HEK293 (cell line): ENCODE results near the gene TPM2.

Experiments used
- CTCF ChIA-PET: fragments of 350-600 bp; formaldehyde crosslinking; extraction: SDS; loops from one replicate; lab custom pipeline; 2021; ENCODE audit warnings: antibody characterized with exemption; lab: Yijun Ruan, JAX
- POLR2A ChIA-PET: fragments of 300-600 bp; formaldehyde crosslinking; extraction: SDS; loops from one replicate; lab custom pipeline; 2020; ENCODE audit warnings: antibody characterized with exemption, inconsistent platforms; lab: Yijun Ruan, JAX
- H3K27ac ChIP-seq: fragments of 200-500 bp; sonication (Bioruptor generic); 2 replicates; pipeline ENCODE4 v1.5.1; 2014; ENCODE audit warnings: low read depth, low read length, control low read depth, inconsistent platforms; ENCODE audit errors: extremely low read depth
- H3K36me3 ChIP-seq, 2 experiments: fragments of 200-500 bp in 1 of 2; sonication (Bioruptor generic) in 1 of 2; 1 replicate in 1 of 2; 2 replicates in 1 of 2; pipeline ENCODE4 v1.5.1; 2014 to 2017; ENCODE audit warnings: inconsistent platforms in 2 of 2, low read length in 2 of 2; ENCODE audit not compliant: control insufficient read depth in 2 of 2, insufficient read depth in 1 of 2
- H3K4me1 ChIP-seq: fragments of 200-500 bp; sonication (Bioruptor generic); 2 replicates; pipeline ENCODE4 v1.5.1; 2014; ENCODE audit warnings: mild to moderate bottlenecking, low read length, inconsistent platforms; ENCODE audit not compliant: control insufficient read depth, insufficient read depth
- H3K4me3 ChIP-seq: 2 replicates; pipeline ENCODE4 v1.5.1; 2011; ENCODE audit warnings: low read depth, mild to moderate bottlenecking, control low read depth, low read length, moderate library complexity
- H3K9me3 ChIP-seq: fragments of 200-500 bp; sonication (Bioruptor generic); 2 replicates; pipeline ENCODE4 v1.5.1; 2014; ENCODE audit warnings: low read depth, low read length, inconsistent platforms; ENCODE audit not compliant: control insufficient read depth, insufficient read depth
- FEZF1 ChIP-seq: fragments of 450-650 bp; formaldehyde crosslinking; IDR thresholded peaks from 2 replicates; pipeline ENCODE4 v1.5.1; 2016; ENCODE audit warnings: missing biosample characterization, missing genetic modification characterization
- GLIS2 ChIP-seq: fragments of 450-650 bp; formaldehyde crosslinking; IDR thresholded peaks from 2 replicates; pipeline ENCODE4 v1.5.1; 2016; ENCODE audit warnings: missing biosample characterization, missing genetic modification characterization
- KLF9 ChIP-seq: fragments of 450-650 bp; formaldehyde crosslinking; IDR thresholded peaks from 2 replicates; pipeline ENCODE4 v1.5.1; 2016; ENCODE audit warnings: missing biosample characterization, missing genetic modification characterization, low read depth
- OSR2 ChIP-seq: fragments of 450-650 bp; formaldehyde crosslinking; IDR thresholded peaks from 2 replicates; pipeline ENCODE4 v1.5.1; 2016; ENCODE audit warnings: missing biosample characterization, missing genetic modification characterization
- ZBTB20 ChIP-seq: fragments of 450-650 bp; formaldehyde crosslinking; IDR thresholded peaks from 2 replicates; pipeline ENCODE4 v1.5.1; 2016; ENCODE audit warnings: missing biosample characterization, missing genetic modification characterization
- ZNF114 ChIP-seq: fragments of 450-650 bp; formaldehyde crosslinking; IDR thresholded peaks from 2 replicates; pipeline ENCODE4 v1.5.0; 2017; ENCODE audit warnings: missing biosample characterization, missing genetic modification characterization
- ZNF132 ChIP-seq: fragments of 450-650 bp; formaldehyde crosslinking; IDR thresholded peaks from 2 replicates; pipeline ENCODE4 v1.5.1; 2017; ENCODE audit warnings: missing biosample characterization, missing genetic modification characterization, borderline replicate concordance
- ZNF354C ChIP-seq: fragments of 450-650 bp; formaldehyde crosslinking; IDR thresholded peaks from 2 replicates; pipeline ENCODE4 v1.5.1; 2016; ENCODE audit warnings: missing biosample characterization, missing genetic modification characterization, low read depth, borderline replicate concordance
- ZNF701 ChIP-seq: fragments of 450-650 bp; formaldehyde crosslinking; IDR thresholded peaks from 2 replicates; pipeline ENCODE4 v1.5.1; 2016; ENCODE audit warnings: missing biosample characterization, missing genetic modification characterization
- ZNF747 ChIP-seq: fragments of 450-650 bp; formaldehyde crosslinking; IDR thresholded peaks from 2 replicates; pipeline ENCODE4 v1.5.1; 2016; ENCODE audit warnings: missing biosample characterization, missing genetic modification characterization
- ZNF792 ChIP-seq: fragments of 450-650 bp; formaldehyde crosslinking; IDR thresholded peaks from 2 replicates; pipeline ENCODE4 v1.5.1; 2016; ENCODE audit warnings: missing biosample characterization, missing genetic modification characterization
- TF ChIP-seq, protein P1 (sequence below): fragments of 450-650 bp; formaldehyde crosslinking; conservative IDR thresholded peaks from 2 replicates; pipeline ENCODE4 v1.5.1; 2016; ENCODE audit warnings: low read depth, missing biosample characterization, missing genetic modification characterization
- TF ChIP-seq, protein P2 (sequence below): fragments of 450-650 bp; IDR thresholded peaks from 2 replicates; pipeline ENCODE4 v1.5.1; 2018; ENCODE audit warnings: missing biosample characterization, mild to moderate bottlenecking, missing genetic modification characterization
- TF ChIP-seq, protein P3 (sequence below): fragments of 450-650 bp; formaldehyde crosslinking; IDR thresholded peaks from 2 replicates; pipeline ENCODE4 v1.5.1; 2016; ENCODE audit warnings: missing biosample characterization, missing genetic modification characterization, low read depth
- TF ChIP-seq, protein P4 (sequence below): fragments of 450-650 bp; formaldehyde crosslinking; IDR thresholded peaks from 2 replicates; pipeline ENCODE4 v1.5.1; 2016; ENCODE audit warnings: missing biosample characterization, missing genetic modification characterization
- TF ChIP-seq, protein P5 (sequence below): fragments of 450-650 bp; formaldehyde crosslinking; IDR thresholded peaks from 2 replicates; pipeline ENCODE4 v1.5.1; 2016; ENCODE audit warnings: missing biosample characterization, missing genetic modification characterization
- TF ChIP-seq, protein P6 (sequence below): fragments of 450-650 bp; formaldehyde crosslinking; IDR thresholded peaks from 2 replicates; pipeline ENCODE4 v1.5.1; 2016; ENCODE audit warnings: missing biosample characterization, missing genetic modification characterization
- TF ChIP-seq, protein P7 (sequence below): fragments of 450-650 bp; formaldehyde crosslinking; IDR thresholded peaks from 2 replicates; pipeline ENCODE4 v1.5.1; 2016; ENCODE audit warnings: missing biosample characterization, missing genetic modification characterization

Gene TPM2

DNA sequence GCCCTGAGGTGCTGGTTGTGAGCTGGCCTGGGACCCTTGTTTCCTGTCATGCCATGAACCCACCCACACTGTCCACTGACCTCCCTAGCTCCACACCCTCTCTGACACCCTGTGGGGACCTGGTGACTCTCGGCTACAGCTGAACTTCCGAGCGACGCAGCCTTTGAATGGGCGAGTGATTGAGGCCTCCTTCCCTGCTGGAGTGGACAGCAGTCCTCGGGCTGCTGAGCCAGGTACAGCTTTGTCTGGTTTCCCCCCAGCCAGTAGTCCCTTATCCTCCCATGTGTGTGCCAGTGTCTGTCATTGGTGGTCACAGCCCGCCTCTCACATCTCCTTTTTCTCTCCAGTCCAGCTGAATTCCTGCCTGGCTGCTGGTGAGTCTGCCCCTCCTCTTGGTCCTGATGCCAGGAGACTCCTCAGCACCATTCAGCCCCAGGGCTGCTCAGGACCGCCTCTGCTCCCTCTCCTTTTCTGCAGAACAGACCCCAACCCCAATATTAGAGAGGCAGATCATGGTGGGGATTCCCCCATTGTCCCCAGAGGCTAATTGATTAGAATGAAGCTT lies 9.9 kb downstream of the TPM2 start (continued):
- no peak for TF ChIP-seq ZNF792 (tag by site-specific recombination)
- no peak for TF ChIP-seq ZNF701 (tag by site-specific recombination)
- TF ChIP-seq, protein P1, sequence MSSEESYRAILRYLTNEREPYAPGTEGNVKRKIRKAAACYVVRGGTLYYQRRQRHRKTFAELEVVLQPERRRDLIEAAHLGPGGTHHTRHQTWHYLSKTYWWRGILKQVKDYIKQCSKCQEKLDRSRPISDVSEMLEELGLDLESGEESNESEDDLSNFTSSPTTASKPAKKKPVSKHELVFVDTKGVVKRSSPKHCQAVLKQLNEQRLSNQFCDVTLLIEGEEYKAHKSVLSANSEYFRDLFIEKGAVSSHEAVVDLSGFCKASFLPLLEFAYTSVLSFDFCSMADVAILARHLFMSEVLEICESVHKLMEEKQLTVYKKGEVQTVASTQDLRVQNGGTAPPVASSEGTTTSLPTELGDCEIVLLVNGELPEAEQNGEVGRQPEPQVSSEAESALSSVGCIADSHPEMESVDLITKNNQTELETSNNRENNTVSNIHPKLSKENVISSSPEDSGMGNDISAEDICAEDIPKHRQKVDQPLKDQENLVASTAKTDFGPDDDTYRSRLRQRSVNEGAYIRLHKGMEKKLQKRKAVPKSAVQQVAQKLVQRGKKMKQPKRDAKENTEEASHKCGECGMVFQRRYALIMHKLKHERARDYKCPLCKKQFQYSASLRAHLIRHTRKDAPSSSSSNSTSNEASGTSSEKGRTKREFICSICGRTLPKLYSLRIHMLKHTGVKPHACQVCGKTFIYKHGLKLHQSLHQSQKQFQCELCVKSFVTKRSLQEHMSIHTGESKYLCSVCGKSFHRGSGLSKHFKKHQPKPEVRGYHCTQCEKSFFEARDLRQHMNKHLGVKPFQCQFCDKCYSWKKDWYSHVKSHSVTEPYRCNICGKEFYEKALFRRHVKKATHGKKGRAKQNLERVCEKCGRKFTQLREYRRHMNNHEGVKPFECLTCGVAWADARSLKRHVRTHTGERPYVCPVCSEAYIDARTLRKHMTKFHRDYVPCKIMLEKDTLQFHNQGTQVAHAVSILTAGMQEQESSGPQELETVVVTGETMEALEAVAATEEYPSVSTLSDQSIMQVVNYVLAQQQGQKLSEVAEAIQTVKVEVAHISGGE (tag by site-specific recombination): no peak
- TF ChIP-seq OSR2: no peak
- TF ChIP-seq, all 188 proteins: peak for 0

DNA sequence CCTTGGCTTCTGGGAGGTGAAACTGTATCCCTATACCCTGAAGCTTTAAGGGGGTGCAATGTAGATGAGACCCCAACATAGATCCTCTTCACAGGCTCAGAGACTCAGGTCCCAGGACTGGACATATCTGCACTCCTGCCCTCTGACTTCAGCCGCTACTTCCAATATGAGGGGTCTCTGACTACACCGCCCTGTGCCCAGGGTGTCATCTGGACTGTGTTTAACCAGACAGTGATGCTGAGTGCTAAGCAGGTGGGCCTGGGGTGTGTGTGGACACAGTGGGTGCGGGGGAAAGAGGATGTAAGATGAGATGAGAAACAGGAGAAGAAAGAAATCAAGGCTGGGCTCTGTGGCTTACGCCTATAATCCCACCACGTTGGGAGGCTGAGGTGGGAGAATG lies 10.6 kb downstream of the TPM2 start:
- POLR2A ChIA-PET: no interaction called here
- Histone ChIP-seq H3K4me3 (no peak overlapping the region), H3K36me3 (peaks cover 0 to 17% of the 10 kb centered on the region in 2 experiments; a peak in 1 of 3 replicates), H3K27ac (no peak overlapping the region), H3K9me3 (no peaks in the 10 kb centered on the region), H3K4me1 (no peaks in the 10 kb centered on the region)
- no peak for TF ChIP-seq ZNF747 (tag by site-specific recombination)
- TF ChIP-seq, protein P2, sequence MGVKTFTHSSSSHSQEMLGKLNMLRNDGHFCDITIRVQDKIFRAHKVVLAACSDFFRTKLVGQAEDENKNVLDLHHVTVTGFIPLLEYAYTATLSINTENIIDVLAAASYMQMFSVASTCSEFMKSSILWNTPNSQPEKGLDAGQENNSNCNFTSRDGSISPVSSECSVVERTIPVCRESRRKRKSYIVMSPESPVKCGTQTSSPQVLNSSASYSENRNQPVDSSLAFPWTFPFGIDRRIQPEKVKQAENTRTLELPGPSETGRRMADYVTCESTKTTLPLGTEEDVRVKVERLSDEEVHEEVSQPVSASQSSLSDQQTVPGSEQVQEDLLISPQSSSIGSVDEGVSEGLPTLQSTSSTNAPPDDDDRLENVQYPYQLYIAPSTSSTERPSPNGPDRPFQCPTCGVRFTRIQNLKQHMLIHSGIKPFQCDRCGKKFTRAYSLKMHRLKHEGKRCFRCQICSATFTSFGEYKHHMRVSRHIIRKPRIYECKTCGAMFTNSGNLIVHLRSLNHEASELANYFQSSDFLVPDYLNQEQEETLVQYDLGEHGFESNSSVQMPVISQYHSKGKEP (tag by site-specific recombination): no peak
- no peak for TF ChIP-seq KLF9
- no peak for TF ChIP-seq ZNF132 (tag by site-specific recombination)
- TF ChIP-seq, protein P3, sequence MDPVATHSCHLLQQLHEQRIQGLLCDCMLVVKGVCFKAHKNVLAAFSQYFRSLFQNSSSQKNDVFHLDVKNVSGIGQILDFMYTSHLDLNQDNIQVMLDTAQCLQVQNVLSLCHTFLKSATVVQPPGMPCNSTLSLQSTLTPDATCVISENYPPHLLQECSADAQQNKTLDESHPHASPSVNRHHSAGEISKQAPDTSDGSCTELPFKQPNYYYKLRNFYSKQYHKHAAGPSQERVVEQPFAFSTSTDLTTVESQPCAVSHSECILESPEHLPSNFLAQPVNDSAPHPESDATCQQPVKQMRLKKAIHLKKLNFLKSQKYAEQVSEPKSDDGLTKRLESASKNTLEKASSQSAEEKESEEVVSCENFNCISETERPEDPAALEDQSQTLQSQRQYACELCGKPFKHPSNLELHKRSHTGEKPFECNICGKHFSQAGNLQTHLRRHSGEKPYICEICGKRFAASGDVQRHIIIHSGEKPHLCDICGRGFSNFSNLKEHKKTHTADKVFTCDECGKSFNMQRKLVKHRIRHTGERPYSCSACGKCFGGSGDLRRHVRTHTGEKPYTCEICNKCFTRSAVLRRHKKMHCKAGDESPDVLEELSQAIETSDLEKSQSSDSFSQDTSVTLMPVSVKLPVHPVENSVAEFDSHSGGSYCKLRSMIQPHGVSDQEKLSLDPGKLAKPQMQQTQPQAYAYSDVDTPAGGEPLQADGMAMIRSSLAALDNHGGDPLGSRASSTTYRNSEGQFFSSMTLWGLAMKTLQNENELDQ (tag by site-specific recombination): no peak
- CTCF ChIA-PET: interaction anchor here (0.6 to 1.6 kb wide), 2 partner anchors 12 to 17 kb away, joined by 3 to 14 read pairs; no protein-coding TSS in a partner anchor

DNA sequence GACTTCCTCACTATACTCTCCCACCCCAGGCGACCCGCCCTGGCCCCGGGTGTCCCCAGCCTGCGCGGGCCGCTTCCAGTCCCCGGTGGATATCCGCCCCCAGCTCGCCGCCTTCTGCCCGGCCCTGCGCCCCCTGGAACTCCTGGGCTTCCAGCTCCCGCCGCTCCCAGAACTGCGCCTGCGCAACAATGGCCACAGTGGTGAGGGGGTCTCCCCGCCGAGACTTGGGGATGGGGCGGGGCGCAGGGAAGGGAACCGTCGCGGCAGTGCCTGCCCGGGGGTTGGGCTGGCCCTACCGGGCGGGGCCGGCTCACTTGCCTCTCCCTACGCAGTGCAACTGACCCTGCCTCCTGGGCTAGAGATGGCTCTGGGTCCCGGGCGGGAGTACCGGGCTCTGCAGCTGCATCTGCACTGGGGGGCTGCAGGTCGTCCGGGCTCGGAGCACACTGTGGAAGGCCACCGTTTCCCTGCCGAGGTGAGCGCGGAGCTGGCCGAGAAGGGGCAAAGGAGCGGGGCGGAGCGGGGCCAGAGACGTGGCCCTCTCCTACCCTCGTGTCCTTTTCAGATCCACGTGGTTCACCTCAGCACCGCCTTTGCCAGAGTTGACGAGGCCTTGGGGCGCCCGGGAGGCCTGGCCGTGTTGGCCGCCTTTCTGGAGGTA lies 13.9 kb downstream of the TPM2 start:
- H3K9me3 ChIP-seq: no peaks in the 10 kb centered on the region
- ChIA-PET POLR2A (interaction anchor here (0.8 kb wide), 1 partner anchor 15 kb away, joined by 3 read pairs; no protein-coding TSS in a partner anchor), CTCF (no interaction called here)
- no peak overlapping the region for H3K27ac ChIP-seq
- no peak overlapping the region for H3K4me3 ChIP-seq
- H3K36me3 ChIP-seq: no peaks in the 10 kb centered on the region
- no peak for TF ChIP-seq GLIS2 (tag by site-specific recombination)
- TF ChIP-seq ZNF354C (tag by site-specific recombination): no peak
- TF ChIP-seq, protein P4, sequence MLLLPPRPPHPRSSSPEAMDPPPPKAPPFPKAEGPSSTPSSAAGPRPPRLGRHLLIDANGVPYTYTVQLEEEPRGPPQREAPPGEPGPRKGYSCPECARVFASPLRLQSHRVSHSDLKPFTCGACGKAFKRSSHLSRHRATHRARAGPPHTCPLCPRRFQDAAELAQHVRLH (tag by site-specific recombination): no peak
- TF ChIP-seq ZNF114 (tag by site-specific recombination): no peak
- TF ChIP-seq ZBTB20 (tag by site-specific recombination): no peak
- TF ChIP-seq, protein P5, sequence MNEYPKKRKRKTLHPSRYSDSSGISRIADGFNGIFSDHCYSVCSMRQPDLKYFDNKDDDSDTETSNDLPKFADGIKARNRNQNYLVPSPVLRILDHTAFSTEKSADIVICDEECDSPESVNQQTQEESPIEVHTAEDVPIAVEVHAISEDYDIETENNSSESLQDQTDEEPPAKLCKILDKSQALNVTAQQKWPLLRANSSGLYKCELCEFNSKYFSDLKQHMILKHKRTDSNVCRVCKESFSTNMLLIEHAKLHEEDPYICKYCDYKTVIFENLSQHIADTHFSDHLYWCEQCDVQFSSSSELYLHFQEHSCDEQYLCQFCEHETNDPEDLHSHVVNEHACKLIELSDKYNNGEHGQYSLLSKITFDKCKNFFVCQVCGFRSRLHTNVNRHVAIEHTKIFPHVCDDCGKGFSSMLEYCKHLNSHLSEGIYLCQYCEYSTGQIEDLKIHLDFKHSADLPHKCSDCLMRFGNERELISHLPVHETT: no peak
- no peak for TF ChIP-seq FEZF1 (tag by site-specific recombination)
- TF ChIP-seq, protein P6, sequence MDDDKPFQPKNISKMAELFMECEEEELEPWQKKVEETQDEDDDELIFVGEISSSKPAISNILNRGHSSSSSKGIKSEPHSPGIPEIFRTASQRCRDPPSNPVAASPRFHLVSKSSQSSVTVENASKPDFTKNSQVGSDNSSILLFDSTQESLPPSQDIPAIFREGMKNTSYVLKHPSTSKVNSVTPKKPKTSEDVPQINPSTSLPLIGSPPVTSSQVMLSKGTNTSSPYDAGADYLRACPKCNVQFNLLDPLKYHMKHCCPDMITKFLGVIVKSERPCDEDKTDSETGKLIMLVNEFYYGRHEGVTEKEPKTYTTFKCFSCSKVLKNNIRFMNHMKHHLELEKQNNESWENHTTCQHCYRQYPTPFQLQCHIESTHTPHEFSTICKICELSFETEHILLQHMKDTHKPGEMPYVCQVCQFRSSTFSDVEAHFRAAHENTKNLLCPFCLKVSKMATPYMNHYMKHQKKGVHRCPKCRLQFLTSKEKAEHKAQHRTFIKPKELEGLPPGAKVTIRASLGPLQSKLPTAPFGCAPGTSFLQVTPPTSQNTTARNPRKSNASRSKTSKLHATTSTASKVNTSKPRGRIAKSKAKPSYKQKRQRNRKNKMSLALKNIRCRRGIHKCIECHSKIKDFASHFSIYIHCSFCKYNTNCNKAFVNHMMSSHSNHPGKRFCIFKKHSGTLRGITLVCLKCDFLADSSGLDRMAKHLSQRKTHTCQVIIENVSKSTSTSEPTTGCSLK: no peak
- TF ChIP-seq, protein P7, sequence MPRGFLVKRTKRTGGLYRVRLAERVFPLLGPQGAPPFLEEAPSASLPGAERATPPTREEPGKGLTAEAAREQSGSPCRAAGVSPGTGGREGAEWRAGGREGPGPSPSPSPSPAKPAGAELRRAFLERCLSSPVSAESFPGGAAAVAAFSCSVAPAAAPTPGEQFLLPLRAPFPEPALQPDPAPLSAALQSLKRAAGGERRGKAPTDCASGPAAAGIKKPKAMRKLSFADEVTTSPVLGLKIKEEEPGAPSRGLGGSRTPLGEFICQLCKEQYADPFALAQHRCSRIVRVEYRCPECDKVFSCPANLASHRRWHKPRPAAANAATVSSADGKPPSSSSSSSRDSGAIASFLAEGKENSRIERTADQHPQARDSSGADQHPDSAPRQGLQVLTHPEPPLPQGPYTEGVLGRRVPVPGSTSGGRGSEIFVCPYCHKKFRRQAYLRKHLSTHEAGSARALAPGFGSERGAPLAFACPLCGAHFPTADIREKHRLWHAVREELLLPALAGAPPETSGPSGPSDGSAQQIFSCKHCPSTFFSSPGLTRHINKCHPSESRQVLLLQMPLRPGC (tag by site-specific recombination): no peak
- no peaks in the 10 kb centered on the region for H3K4me1 ChIP-seq
